GM18909 (cell line): ENCODE measurements around the gene SEMA6A.

Source experiments
- ATAC-seq: cut with Tn5 transposase; IDR thresholded peaks from one replicate; pipeline ENCODE4 v1.9.1; 2021; ENCODE audit warnings: mild to moderate bottlenecking; ENCODE audit not compliant: unreplicated experiment, poor library complexity

The SEMA6A gene

GRCh38 chr5:116472274-116472673 is 102.3 kb downstream of the SEMA6A start:
- no peak for ATAC-seq

GRCh38 chr5:116469631-116470030 is 105.0 kb downstream of the SEMA6A start:
- ATAC-seq: no peak

- ATAC-seq: no peak
These were observed 106.0 kb downstream of the SEMA6A start for GRCh38 chr5:116468583-116468982.

DNA sequence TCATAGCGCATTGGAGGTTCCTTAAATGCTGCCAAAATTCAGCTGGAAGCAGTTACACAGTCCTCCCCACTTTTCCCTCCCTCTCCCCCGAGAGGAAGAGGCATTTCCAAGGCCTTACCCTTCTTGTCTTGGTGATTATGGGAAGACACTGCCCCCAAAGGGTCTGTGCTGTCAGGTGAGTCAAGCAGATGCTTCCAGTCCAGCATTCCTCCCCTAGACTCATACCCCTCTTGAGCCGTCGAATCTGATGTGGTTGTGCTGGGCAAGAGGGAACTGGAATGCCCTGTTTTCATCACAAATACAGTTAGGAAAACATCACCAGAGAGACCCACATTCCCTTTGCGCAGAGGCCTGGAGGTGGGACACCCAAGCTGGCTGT is 107.2 kb downstream of the SEMA6A start:
- no peak for ATAC-seq

GRCh38 chr5:116466727-116467464 is 107.7 kb downstream of the SEMA6A start:
- ATAC-seq: no peak

GRCh38 chr5:116465411-116465810 is 109.2 kb downstream of the SEMA6A start:
- no peak for ATAC-seq

DNA sequence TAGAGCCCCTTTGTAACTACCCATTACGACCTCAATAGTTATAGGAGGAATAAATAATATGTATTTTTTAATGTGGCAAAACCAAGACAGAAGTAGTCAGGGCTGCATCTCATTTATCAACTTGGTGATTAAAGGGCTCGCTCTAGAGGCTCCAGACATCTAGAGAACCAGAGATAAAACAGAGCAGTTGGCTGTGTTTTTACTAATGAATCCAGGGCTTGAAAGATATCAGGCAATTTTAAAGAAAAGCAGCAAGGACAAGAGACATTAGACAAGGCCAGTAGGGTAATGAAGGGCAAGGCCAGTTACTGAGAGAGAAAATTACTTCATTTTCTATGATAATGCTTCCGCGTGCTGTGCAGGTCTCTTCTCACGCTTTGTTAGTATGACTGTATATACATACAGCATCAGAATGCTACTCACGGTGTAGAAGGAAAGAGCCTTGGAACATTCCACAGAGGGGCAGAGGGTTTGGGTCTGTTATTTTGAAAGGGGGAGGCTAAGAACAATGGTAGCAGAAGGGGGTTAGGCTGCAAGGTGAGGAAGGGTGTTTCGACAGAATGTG is 110.4 kb downstream of the SEMA6A start:
- ATAC-seq: no peak

DNA sequence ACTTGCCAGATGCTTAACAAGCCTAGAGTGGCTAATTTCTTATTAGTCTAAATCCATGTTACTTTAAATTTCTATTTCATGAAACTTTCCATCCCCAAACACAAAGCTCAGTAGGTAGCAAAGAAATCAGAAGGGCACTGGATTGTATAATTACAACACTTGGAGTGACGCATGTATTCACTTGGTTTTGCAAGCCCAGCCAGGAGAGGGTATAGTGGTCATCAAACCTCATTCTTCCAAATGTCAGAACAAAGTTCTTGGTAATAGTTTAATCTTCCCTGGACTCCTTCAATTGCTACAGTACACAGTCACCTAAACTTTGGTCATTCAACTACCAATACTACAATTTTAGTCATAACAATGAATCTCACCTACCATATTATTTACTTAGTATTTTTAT is 112.1 kb downstream of the SEMA6A start:
- no peak for ATAC-seq

DNA sequence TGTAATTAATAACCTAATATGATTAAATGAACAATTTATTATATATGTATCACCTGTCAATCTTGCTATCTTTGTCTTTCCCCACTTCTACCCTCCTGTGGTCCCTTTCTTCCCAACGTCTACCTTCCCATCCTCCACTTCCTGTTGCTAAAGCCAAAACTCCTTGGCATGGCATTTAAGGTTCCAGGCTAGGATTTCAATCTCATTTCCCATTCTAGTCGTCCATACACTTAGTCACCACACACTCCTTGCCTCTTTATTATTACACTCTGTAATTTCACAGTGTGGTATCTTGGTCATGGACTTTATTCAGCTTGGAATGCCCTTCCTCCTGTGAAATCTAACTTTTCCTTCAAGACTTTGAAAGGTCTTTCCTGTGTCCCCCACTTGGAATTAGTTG is 115.3 kb downstream of the SEMA6A start:
- no peak for ATAC-seq

DNA sequence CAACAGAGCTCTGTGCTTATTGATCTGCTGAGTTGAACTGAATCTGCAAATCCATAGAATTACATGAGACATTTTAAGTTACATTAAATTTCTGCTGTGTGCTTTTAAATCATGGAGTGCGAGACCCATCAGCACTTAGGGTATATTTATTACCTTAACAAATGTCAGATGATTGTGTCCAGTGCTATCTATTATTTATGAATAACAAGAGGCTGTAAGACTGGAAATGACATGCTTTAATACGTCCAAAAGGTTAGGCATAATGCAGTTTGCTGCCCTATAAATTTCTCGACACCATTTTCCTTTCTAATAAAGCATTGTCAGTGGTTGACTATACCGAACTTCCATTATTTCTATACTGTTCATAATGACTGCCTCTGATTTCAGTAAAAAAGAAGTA is 117.6 kb downstream of the SEMA6A start:
- no peak for ATAC-seq

GRCh38 chr5:116456036-116456435 is 118.6 kb downstream of the SEMA6A start:
- no peak for ATAC-seq

- ATAC-seq: no peak
These were observed 119.6 kb downstream of the SEMA6A start for GRCh38 chr5:116455061-116455460.

DNA sequence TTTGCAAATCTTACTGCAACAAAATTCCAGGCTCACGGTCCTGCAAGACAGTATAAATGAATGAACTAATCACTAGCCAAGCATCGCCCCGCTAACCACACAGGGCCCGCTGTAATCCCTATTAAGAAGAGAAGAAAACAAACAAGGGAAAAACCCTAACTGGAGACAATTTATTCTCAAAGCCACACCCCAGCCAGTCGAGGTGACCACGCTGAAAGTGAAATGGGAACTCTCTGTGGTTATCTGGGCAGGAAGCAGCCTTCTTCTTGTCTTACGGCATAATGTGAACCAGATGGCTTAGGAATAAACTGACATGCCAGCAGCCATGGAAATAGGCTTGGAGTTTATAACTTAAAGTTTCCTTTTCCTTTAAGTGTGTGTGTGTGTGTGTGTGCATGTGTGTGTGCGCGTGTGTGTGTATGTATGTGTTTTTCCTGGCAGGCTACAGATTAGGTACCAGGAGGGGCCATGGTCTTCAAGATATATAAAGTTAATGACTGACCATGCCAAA is 120.2 kb downstream of the SEMA6A start:
- ATAC-seq: peak; percentile 98

- ATAC-seq: peak; percentile 11
These were observed 120.6 kb downstream of the SEMA6A start for GRCh38 chr5:116453988-116454411.

GRCh38 chr5:116452774-116453368 is 121.8 kb downstream of the SEMA6A start:
- no peak for ATAC-seq

DNA sequence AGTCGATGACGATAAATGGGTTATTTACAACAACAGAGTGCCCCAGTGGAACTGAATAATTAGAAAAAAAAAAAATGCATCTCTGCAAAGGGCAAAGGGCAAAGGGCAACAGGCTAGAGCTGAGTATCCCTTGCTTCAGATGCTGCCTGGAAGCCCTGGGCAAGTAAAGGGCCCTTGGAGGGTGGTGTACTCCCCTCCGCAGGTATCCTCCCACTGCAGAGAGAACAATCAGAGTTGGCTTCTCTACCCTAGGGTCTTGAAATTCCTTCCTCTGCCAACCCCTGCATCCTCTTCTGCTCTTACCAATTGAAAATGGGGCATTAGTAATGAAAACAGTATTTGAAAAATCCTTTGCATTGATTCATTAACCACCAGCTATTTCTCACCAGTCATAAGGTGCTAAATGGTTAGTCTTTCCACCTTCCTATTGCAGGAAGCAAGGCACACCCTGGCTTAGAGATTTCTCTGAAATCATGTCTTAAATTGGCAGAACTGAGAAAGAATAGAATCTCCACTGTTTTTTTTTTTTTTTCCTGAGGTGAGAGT is 122.6 kb downstream of the SEMA6A start:
- ATAC-seq: no peak

- no peak for ATAC-seq
These were observed 123.6 kb downstream of the SEMA6A start for GRCh38 chr5:116451066-116451465.

GRCh38 chr5:116449458-116449857 is 125.2 kb downstream of the SEMA6A start:
- no peak for ATAC-seq

DNA sequence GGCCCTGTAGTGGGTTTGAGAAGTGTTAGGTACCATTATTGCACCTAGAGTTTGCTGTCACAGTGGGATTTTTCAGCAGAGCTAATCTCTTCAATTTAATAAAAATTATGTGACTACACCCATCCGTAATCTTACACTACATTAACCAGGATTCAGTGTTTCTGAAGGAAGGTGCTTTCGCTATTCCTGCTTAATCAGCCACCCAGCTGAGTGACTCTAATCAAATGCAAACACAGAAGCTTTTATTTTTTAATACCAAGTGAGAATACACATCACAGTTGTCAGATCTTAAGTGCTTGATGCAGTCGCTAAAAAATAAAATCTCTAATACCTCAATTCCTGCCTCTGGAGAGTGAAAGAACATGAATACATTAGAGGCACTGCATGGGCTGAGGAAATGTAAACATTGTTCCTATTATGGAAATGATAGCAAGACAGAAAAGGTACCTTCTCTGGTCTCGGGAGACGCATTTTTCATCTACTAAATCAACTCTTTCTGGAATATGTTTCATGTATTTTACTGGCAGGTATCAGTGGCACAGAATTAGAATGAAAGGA is 125.7 kb downstream of the SEMA6A start:
- ATAC-seq: no peak

- ATAC-seq: no peak
These were observed 126.2 kb downstream of the SEMA6A start for GRCh38 chr5:116448450-116448849.
